SK-N-DZ (cell line): ENCODE measurements around the gene MYF5.

ENCODE experiments used
- DNase-seq: peaks from one replicate; pipeline ENCODE4 v3.0.0-alpha.2; 2015; ENCODE audit warnings: low spot score

MYF5 gene

GRCh38 chr12:80707830-80708258 lies 8.9 kb upstream of the MYF5 start:
- DNase-seq, result no peak

- DNase-seq, result no peak
These were observed 8.3 kb upstream of the MYF5 start for GRCh38 chr12:80708259-80708974.

DNA sequence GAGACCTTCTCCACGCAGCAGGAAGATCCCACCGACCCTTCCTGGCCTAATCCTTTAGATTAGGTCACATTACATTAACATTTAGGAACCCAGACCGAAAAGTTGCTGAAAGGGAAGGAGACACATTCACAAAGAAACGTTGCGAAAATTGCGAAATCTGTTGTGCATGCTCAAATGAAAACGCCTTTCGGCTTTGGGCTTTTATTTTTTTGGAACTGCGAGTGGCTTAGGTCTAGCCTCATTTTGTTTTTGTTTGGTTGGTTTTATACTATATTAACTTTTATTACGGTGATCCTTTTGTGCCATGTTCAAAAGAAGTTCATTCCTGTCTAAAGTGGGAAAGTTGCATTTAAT lies 7.8 kb upstream of the MYF5 start:
- no peak for DNase-seq

DNA sequence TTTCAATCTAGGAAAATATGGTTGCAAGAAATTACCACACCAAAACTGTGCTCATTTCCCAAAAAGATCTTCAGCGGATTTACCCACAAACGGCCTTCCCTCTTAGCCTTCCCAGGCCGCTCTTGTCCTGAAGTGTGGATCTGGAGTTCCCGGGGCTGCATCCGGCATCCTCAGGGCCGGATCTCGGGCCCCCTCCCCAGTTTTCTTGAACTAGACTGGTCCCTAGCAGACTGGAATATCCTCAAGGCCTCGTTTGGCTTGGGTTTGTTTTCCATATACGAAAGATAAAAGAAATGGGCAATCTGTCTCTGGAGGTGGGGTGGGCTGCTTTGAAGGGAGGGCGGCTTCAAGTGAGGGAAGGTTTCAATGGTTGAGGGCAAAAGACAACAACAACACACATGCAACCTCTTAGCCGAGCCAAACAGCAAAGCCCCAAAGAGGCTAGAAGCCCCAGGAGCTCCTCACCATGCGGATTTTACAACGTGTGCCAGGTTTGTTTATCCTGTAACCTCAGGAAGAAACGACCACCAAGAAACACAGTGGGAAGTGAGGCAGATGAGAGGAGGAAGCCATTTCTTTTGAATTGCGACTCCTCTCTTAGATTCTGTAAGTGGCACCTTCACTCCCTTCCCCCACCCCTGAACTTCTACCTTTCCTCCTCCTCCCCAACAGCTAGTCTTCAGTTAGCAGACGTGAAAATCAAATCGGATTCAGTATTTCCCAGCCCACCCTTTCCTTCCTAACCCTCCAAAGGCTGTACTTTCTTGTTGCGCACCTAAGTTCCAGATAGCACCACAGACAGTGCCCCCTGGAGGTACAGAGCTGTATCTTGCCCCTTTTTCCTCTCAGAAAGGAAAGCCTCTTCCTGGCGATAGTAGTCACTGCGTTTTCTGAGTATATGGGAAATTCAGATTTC lies 6.6 kb upstream of the MYF5 start:
- DNase-seq, result no peak

DNA sequence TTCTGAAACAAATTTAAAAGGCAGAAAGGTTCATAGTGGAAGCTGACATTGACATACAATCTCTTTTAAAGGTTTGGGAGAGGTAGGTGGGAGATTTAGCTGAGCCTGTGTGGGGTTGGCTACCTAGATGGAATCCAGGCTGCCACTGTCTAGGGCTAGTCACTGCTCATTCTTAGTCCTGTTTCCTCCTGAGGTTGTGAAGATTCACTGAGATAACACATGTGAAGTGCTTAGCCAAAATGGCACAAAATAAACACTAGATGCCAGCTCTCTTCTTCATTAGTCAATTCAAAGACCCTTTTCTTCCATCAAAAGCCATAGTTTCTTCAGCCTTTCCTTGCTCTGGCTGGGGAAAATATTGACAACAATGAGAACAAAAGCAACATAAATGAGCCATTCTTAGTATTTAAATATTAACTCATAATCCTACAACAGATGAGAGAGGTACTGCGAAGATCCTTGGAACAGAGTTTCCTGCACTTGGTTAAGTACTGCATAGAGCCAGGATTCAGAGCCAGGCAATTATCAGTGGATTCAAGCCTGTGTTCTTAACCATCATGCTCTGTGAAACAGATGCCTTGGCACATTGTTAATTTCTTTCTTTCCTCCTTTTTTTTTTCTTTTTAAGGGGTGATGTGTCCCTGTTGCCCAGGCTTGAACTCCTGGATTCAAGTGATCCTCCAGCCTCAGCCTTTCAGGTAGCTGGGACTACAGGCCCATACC lies 5.8 kb upstream of the MYF5 start:
- DNase-seq, result no peak

DNA sequence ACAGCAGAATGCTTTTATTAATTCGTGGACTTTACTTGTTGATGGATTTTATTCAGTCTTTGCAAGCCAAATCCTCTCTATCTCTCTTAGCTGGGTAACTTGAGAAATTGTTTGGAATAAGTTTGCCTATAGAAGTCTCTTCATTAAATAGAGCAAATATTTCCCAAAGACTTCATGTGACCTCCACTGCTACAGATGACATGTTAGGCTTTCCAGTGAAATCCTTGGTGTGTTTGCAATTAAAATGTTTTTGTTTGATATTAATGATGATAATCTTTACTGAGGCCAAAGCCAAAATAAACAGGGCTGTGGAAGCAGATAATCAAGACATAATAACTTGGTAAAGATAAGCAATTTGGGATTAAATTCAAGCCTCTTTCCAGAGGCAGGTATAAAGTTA lies 4.8 kb upstream of the MYF5 start:
- DNase-seq, result no peak

DNA sequence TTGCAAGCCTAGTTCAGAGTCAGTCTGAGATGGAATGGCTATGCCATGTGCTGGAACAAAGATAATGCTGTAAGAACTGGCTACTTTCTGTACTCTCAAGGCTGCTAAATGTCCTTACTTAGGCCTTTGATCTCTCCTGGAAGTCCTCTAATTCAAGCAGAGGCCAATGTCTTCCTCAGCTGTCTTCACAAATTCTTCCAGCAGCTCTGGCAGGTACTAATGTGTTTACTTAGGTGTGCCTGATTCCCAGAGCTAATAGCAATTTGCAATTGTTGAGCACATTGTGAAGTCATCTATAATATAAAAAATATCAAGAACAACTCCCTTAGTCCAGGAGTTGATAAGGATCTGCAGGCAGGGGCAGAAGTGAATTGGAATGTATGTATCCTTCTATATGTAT lies 3.8 kb upstream of the MYF5 start:
- DNase-seq, result no peak

GRCh38 chr12:80713419-80713818 lies 3.3 kb upstream of the MYF5 start:
- no peak for DNase-seq

DNA sequence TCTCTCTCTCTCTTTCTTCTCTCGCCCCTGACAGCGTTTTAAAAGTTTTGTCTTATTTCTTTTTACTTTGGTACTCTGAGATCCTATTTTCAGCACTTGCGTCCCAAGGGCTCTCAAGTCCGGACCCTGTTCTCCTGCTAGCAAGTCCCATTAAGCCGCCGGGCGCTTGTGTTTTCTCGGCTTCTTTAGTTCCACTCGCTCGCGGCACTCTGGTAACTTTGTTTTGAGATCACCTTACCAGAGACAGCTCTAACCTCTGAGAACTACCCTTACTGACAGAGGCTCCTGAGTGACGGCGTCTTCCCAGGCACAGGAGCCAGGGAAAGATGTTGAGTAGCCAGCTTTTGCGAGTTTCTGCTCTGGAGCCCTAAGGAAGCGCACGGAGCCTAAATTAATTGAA lies 2.7 kb upstream of the MYF5 start:
- DNase-seq, result no peak

DNA sequence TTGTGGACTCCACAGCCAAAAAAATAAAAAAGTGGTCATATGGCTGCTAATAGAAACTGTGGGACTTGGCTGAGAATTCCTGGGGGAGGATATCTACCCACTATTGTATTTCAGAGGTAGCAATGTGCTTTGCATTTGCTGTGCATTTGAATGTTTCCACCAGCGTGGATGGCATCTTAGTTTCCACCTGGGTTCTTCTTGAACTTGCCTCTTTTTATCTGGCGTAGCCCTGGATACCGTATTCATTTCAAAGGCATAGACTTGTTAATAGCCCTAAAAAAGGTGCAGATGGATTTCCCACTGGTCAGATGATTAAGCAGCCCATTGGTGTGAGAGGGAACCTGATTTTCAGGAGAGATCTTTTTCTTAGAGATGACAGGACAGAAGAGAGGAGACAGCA lies 1.9 kb upstream of the MYF5 start:
- no peak for DNase-seq

GRCh38 chr12:80715713-80716249 lies 931 bp upstream of the MYF5 start:
- no peak for DNase-seq

GRCh38 chr12:80717856-80718255 lies 1.1 kb downstream of the MYF5 start:
- DNase-seq, result no peak

DNA sequence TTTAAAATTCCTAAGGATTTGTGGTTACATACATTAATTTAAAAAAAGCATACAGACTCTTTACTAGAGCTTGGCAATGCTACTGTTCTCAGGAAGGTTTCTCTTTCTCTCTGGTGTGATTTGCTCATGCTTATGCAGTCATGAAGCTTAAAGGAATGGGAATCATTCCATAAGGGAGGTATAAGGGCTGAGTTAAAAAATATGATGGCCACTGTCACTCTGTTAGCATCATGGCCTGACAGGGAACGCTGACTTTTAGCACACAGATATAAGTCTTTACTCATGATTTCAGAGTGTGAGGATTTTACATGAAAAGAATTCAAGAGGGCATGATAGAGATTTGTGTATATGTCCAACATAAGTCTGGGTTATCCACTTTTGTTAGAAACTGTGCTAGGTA lies 3.8 kb downstream of the MYF5 start:
- DNase-seq, result no peak

GRCh38 chr12:80721326-80721725 lies 4.6 kb downstream of the MYF5 start:
- no peak for DNase-seq

DNA sequence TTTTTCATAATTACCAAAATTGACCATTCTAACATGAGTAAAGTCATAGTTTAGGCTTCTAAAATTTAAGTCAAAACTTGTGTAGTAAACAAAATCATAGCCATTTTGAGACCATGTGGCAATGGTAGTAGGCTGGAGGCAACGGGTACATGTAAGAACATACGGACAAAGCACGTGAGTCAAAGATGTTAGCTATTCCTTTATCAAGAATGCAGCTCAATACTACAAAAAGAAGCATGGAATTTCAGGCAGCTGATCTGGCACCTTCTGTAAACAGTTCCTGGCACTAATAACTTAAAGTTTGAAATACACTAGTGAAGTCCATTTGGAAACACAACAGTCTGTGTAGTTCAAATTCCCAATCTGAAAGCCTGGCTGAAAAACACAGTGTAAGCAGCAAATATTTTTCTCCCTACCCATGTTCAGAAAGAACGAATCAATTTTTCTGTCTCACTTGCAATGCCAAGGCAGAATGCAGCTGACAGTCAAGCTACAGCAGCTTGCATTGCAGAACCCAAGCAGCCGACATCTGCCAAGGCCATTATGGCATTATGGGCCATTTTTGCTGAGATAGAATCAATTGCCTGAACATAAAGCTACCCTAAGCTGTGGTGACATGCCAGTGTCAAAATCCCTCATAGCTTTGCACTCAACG lies 29.3 kb downstream of the MYF5 start:
- no peak for DNase-seq

- no peak for DNase-seq
These were observed 31.1 kb downstream of the MYF5 start for GRCh38 chr12:80747800-80748199.

- no peak for DNase-seq
These were observed 32.7 kb downstream of the MYF5 start for GRCh38 chr12:80749456-80749855.

GRCh38 chr12:80752464-80752863 lies 35.8 kb downstream of the MYF5 start:
- DNase-seq, result no peak

DNA sequence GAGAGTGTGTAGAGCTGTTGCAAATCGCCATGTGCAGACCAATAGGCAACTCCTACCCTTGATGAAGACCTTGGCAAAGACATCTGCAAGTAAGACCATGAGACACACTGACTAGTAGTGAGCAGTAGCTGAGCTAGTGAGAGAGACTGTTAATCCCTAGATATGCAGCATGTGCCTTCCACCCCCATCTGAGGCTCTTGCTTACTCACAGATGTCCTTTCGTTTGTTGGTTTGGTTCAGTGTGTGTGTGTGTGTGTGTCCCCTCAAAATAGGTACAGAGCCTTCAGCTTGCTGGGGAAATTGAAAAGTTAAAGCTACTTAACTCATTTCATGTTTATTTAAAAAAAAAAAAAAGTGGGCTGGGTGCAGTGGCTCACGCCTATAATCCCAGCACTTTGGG lies 37.6 kb downstream of the MYF5 start:
- DNase-seq, result no peak

DNA sequence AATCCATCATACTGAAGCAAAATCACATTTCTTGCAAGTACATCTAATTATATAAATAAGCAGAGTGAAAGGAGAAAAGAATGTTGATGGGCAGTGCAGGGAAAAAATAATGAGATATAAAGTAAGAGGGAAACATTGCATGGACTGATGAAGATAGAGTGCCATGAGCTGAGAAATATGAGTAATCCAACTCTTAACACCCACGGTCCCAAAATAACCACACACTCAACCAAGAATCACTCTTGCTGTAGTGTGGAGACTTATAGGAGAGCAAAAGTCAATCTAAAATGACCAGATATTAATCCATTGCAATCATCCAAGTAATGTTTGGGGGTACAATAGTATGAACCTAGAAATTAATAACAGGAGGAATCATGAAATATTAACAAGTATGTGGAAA lies 40.2 kb downstream of the MYF5 start:
- DNase-seq, result no peak

GRCh38 chr12:80761838-80762237 lies 45.1 kb downstream of the MYF5 start:
- no peak for DNase-seq

DNA sequence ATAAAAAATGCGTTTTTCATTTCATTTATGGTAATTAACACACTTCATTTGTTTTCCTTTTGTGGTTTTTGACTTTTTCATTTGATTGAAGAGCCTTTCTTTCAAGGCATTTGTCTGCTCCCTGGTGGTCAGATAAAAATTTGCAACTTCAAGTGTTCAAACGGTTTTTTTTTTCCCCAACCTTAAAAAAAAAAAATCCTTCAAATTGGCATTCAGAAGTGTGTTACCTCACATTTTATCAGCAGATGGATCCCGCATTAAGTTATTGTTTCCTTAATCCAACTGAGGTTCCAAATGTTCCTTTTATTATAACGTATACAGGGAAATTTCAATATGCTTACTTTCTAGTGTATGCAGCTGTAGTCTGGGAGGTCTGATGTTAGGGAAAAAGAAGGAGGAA lies 47.2 kb downstream of the MYF5 start:
- peak; percentile 63 for DNase-seq
